IMR-90 (cell line): Measurements from ENCODE around the gene CABYR. TPM values are rescaled to one million over a fixed set of nuclear protein-coding genes. Genes with fewer than 3 reads are reported as not detected.

Experiments
- ATAC-seq: fragments of 200-7000 bp; cut with Tn5 transposase; 2 replicates; pipeline ENCODE4 v1.9.1; 2020; ENCODE audit warnings: low read depth, mild to moderate bottlenecking, moderate library complexity
- BruUV-seq: library from RNA; stranded (reverse); fragments of 400-500 nt; replicated peaks from 2 replicates; lab custom pipeline; 2021; lab: Mats Ljungman, UMichigan
- CTCF ChIA-PET: fragments of 300-600 bp; formaldehyde crosslinking; extraction: SDS; loops from one replicate; lab custom pipeline; 2021; ENCODE audit warnings: antibody characterized with exemption; lab: Yijun Ruan, JAX
- POLR2A ChIA-PET: fragments of 300-600 bp; sonication (Branson Sonifier 250); formaldehyde crosslinking; loops from one replicate; lab custom pipeline; 2022; ENCODE audit warnings: antibody characterized with exemption; ENCODE audit not compliant: unreplicated experiment; lab: Charles Lee
- DNase-seq: peaks from one replicate; pipeline ENCODE4 v3.0.0; 2013
- H2AFZ ChIP-seq: replicated peaks from 2 replicates; pipeline ENCODE3; 2013; ENCODE audit warnings: low read length, mild to moderate bottlenecking; ENCODE audit not compliant: poor library complexity
- H2AK5ac ChIP-seq: 2 replicates; pipeline ENCODE4 v1.6.1; 2013; ENCODE audit warnings: low read depth, low read length, inconsistent platforms
- H2AK9ac ChIP-seq: replicated peaks from 2 replicates; pipeline ENCODE3; 2013; ENCODE audit warnings: mild to moderate bottlenecking, low read depth, low read length, moderate library complexity; ENCODE audit not compliant: poor library complexity
- H2BK120ac ChIP-seq: 2 replicates; pipeline ENCODE4 v1.6.1; 2013; ENCODE audit warnings: low read depth, low read length, inconsistent platforms
- H2BK15ac ChIP-seq: 3 replicates; pipeline ENCODE4 v1.6.1; 2013; ENCODE audit warnings: low read depth, low read length, inconsistent platforms
- H2BK20ac ChIP-seq: 2 replicates; pipeline ENCODE4 v1.6.1; 2013; ENCODE audit warnings: low read depth, mild to moderate bottlenecking, inconsistent platforms, low read length, moderate library complexity
- H2BK5ac ChIP-seq: 2 replicates; pipeline ENCODE4 v1.6.1; 2013; ENCODE audit warnings: mild to moderate bottlenecking, low read depth, low read length, inconsistent platforms; ENCODE audit not compliant: poor library complexity, severe bottlenecking
- H3K14ac ChIP-seq: replicated peaks from 2 replicates; pipeline ENCODE4 v1.6.1; 2013; ENCODE audit warnings: low read depth, low read length, inconsistent platforms
- H3K18ac ChIP-seq: 2 replicates; pipeline ENCODE4 v1.6.1; 2013; ENCODE audit warnings: low read depth, low read length, control low read depth
- H3K23ac ChIP-seq: 2 replicates; pipeline ENCODE4 v1.6.1; 2013; ENCODE audit warnings: low read depth, low read length, inconsistent platforms
- H3K27ac ChIP-seq: 2 replicates; pipeline ENCODE4 v1.5.1; 2013; ENCODE audit warnings: mild to moderate bottlenecking, control low read depth, low read length; ENCODE audit not compliant: insufficient read depth
- H3K27me3 ChIP-seq: 2 replicates; pipeline ENCODE4 v1.6.1; 2013; ENCODE audit warnings: low read length; ENCODE audit not compliant: control insufficient read depth, insufficient read depth
- H3K36me3 ChIP-seq: 2 replicates; pipeline ENCODE4 v1.6.1; 2013; ENCODE audit warnings: low read length, mixed read lengths; ENCODE audit not compliant: control insufficient read depth, insufficient read depth
- H3K4ac ChIP-seq: 2 replicates; pipeline ENCODE4 v1.6.1; 2013; ENCODE audit warnings: low read depth, low read length, inconsistent platforms
- H3K4me1 ChIP-seq: 2 replicates; pipeline ENCODE4 v1.6.1; 2013; ENCODE audit warnings: low read length, mixed read lengths; ENCODE audit not compliant: control insufficient read depth, insufficient read depth
- H3K4me2 ChIP-seq: 2 replicates; pipeline ENCODE4 v1.6.1; 2013; ENCODE audit warnings: low read depth, mild to moderate bottlenecking, control low read depth, low read length, moderate library complexity
- H3K4me3 ChIP-seq: 2 replicates; pipeline ENCODE4 v1.5.1; 2013; ENCODE audit warnings: low read depth, mild to moderate bottlenecking, control low read depth, low read length, moderate library complexity; ENCODE audit not compliant: insufficient read depth
- H3K56ac ChIP-seq: 2 replicates; pipeline ENCODE4 v1.6.1; 2013; ENCODE audit warnings: low read length, inconsistent platforms; ENCODE audit not compliant: insufficient read depth; ENCODE audit errors: extremely low read depth
- H3K79me1 ChIP-seq, 2 experiments: 2 replicates each; pipeline ENCODE4 v1.6.1; 2013; ENCODE audit warnings: low read length in 2 of 2, inconsistent platforms in 1 of 2, low read depth in 1 of 2
- H3K9ac ChIP-seq: 2 replicates; pipeline ENCODE4 v1.6.1; 2013; ENCODE audit warnings: low read depth, low read length, control low read depth
- H3K9me1 ChIP-seq: 2 replicates; pipeline ENCODE4 v1.6.1; 2013; ENCODE audit warnings: low read length, inconsistent platforms; ENCODE audit not compliant: insufficient read depth
- H3K9me3 ChIP-seq: 2 replicates; pipeline ENCODE4 v1.6.1; 2013; ENCODE audit warnings: low read length; ENCODE audit not compliant: control insufficient read depth, insufficient read depth
- H4K20me1 ChIP-seq: 2 replicates; pipeline ENCODE4 v1.6.1; 2013; ENCODE audit warnings: low read length, inconsistent platforms; ENCODE audit not compliant: insufficient read depth
- H4K5ac ChIP-seq: 2 replicates; pipeline ENCODE4 v1.6.1; 2013; ENCODE audit warnings: mild to moderate bottlenecking, low read depth, low read length, control low read depth
- H4K8ac ChIP-seq, 2 experiments: 2 replicates each; pipeline ENCODE4 v1.6.1; 2013; ENCODE audit warnings: low read depth in 2 of 2, low read length in 2 of 2, control low read depth in 1 of 2, inconsistent platforms in 1 of 2
- H4K91ac ChIP-seq: 2 replicates; pipeline ENCODE4 v1.6.1; 2013; ENCODE audit warnings: low read depth, low read length, inconsistent platforms; ENCODE audit not compliant: insufficient read depth
- CHD1 ChIP-seq: IDR thresholded peaks from 2 replicates; pipeline ENCODE4 v1.6.1; 2012; ENCODE audit warnings: low read depth, low read length, improper control_type of control experiment
- FOS ChIP-seq: fragments of 150-350 bp; IDR thresholded peaks from 2 replicates; pipeline ENCODE4 v1.6.1; 2016; ENCODE audit warnings: low read depth, low read length
- MAZ ChIP-seq: IDR thresholded peaks from 2 replicates; pipeline ENCODE4 v1.6.1; 2012; ENCODE audit warnings: low read depth, mild to moderate bottlenecking, low read length, improper control_type of control experiment, moderate library complexity, borderline replicate concordance
- NFE2L2 ChIP-seq: fragments of 150-350 bp; IDR thresholded peaks from 2 replicates; pipeline ENCODE4 v1.6.1; 2016; ENCODE audit warnings: low read depth, mild to moderate bottlenecking, low read length
- POLR2A ChIP-seq: IDR thresholded peaks from 2 replicates; pipeline ENCODE4 v1.6.1; 2012; ENCODE audit warnings: mild to moderate bottlenecking, low read depth, low read length
- RFX5 ChIP-seq: IDR thresholded peaks from 2 replicates; pipeline ENCODE4 v1.8.0; 2012; ENCODE audit warnings: low read depth, mild to moderate bottlenecking, low read length, moderate library complexity
- WGBS, 2 experiments: methylation state at CpG; one replicate each; pipeline versions ENCODE4 v1.1.5 to v1.1.7; 2013; ENCODE audit warnings: missing lambda C conversion rate in 2 of 2; ENCODE audit not compliant: insufficient read length in 1 of 2; ENCODE audit errors: extremely low coverage in 2 of 2; 5-methylcytosine and 5-hydroxymethylcytosine counted together
- dilution Hi-C: fragments of 300-500 bp; cut with HindIII; formaldehyde crosslinking; loops from one replicate; pipeline ENCODE4 v1.14.3; 2018; ENCODE audit warnings: low sequenced_read_pairs; ENCODE audit not compliant: unreplicated experiment
- in situ Hi-C: fragments of 300-500 bp; cut with MboI; formaldehyde crosslinking; loops from 3 replicates; pipeline ENCODE4 v1.14.3; 2019; ENCODE audit warnings: low sequenced_read_pairs, inconsistent platforms, mixed read lengths
- intact Hi-C: fragments of 100-400 bp; cut with micrococcal nuclease; formaldehyde crosslinking; loops from 2 replicates; pipeline ENCODE4 v1.10.0; 2022
- polyA plus RNA-seq, 3 experiments: library from polyadenylated mRNA; depleted of rRNA; stranded (reverse); fragments of >200 nt; gene quantifications; 2 replicates each; pipeline ENCODE4 v1.2.3, GENCODE V29; 2012; ENCODE audit warnings: low replicate concordance in 1 of 3
- total RNA-seq: library from RNA; depleted of rRNA; stranded (reverse); fragments of >200 nt; gene quantifications from 2 replicates; pipeline ENCODE4 v1.2.3, GENCODE V29; 2012
- TF ChIP-seq, protein P1 (sequence below): fragments of 150-350 bp; IDR thresholded peaks from 2 replicates; pipeline ENCODE4 v1.6.1; 2016; ENCODE audit warnings: low read depth, mild to moderate bottlenecking, low read length, moderate library complexity, borderline replicate concordance
- TF ChIP-seq, protein P2 (sequence below): conservative IDR thresholded peaks from 2 replicates; pipeline ENCODE4 v1.5.1; 2012; ENCODE audit warnings: mild to moderate bottlenecking, low read depth, low read length, improper control_type of control experiment

The CABYR gene
- total and polyA plus RNA-seq, 2 of the 4 experiments (the other 2 are of a cell fraction): 4.1 to 6.2 TPM

DNA sequence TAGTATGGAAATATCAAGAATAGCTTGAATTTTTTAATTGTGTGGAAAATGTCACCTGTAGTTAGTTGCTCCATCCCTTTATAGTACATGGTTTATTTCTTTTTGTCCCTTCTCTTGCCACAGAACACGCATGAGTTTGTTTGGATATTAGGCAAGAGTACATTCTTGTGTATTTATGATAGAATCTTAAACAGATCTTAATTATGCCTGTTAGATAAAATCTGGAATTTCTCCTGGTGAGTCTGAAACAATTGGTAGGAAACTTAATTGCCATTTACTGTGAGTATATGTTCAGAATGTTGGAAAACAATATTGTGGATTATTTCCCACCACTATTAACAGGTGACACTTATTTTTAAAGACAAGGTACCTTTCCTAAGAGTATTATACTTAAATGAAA is 30.2 kb upstream of the CABYR start:
- Histone ChIP-seq H3K9me1 (peaks cover 12% of the 10 kb centered on the region), H3K56ac (no peak overlapping the region), H2AK5ac (no peak overlapping the region), H4K20me1 (no peaks in the 10 kb centered on the region; the same call in 1 of the 2 replicates), H4K91ac (no peak overlapping the region), H2BK20ac (no peak overlapping the region), H4K8ac (no peak overlapping the region), H2BK15ac (no peak overlapping the region), H2BK5ac (no peak overlapping the region), H3K4me2 (no peak overlapping the region), H3K4me1 (peaks cover 5% of the 10 kb centered on the region), H2AFZ (no peak overlapping the region), H3K9ac (no peak overlapping the region), H3K9me3 (no peaks in the 10 kb centered on the region), H3K27me3 (no peaks in the 10 kb centered on the region), H3K79me1 (peaks cover 0 to 5% of the 10 kb centered on the region in 2 experiments; a peak in 2 of 4 replicates), H2BK120ac (no peak overlapping the region), H3K4me3 (no peak overlapping the region), H2AK9ac (no peak overlapping the region), H3K23ac (no peak overlapping the region), H4K5ac (no peak overlapping the region), H3K14ac (no peak overlapping the region), H3K4ac (no peak overlapping the region), H3K18ac (no peak overlapping the region), H3K27ac (no peak overlapping the region), H3K36me3 (peaks cover 10% of the 10 kb centered on the region)
- ChIA-PET POLR2A (no interaction called here), CTCF (no interaction called here)
- DNase-seq (no peak), ATAC-seq (no peak)
- dilution Hi-C loops (no loop called here), intact Hi-C loops (no loop called here), in situ Hi-C loops (no loop called here)
- WGBS, 2 experiments: no CpG with 5 or more reads among the region's 1 CpG
- BruUV-seq: no TSS peak
- TF ChIP-seq FOS (no peak), RFX5 (no peak), MAZ (no peak), POLR2A (no peak), CHD1 (no peak), NFE2L2 (no peak)
- TF ChIP-seq, protein P1, sequence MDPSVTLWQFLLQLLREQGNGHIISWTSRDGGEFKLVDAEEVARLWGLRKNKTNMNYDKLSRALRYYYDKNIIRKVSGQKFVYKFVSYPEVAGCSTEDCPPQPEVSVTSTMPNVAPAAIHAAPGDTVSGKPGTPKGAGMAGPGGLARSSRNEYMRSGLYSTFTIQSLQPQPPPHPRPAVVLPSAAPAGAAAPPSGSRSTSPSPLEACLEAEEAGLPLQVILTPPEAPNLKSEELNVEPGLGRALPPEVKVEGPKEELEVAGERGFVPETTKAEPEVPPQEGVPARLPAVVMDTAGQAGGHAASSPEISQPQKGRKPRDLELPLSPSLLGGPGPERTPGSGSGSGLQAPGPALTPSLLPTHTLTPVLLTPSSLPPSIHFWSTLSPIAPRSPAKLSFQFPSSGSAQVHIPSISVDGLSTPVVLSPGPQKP: no peak
- TF ChIP-seq, protein P2, sequence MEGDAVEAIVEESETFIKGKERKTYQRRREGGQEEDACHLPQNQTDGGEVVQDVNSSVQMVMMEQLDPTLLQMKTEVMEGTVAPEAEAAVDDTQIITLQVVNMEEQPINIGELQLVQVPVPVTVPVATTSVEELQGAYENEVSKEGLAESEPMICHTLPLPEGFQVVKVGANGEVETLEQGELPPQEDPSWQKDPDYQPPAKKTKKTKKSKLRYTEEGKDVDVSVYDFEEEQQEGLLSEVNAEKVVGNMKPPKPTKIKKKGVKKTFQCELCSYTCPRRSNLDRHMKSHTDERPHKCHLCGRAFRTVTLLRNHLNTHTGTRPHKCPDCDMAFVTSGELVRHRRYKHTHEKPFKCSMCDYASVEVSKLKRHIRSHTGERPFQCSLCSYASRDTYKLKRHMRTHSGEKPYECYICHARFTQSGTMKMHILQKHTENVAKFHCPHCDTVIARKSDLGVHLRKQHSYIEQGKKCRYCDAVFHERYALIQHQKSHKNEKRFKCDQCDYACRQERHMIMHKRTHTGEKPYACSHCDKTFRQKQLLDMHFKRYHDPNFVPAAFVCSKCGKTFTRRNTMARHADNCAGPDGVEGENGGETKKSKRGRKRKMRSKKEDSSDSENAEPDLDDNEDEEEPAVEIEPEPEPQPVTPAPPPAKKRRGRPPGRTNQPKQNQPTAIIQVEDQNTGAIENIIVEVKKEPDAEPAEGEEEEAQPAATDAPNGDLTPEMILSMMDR: no peak
